ENCODE results near the gene UBTD2.

DNA sequence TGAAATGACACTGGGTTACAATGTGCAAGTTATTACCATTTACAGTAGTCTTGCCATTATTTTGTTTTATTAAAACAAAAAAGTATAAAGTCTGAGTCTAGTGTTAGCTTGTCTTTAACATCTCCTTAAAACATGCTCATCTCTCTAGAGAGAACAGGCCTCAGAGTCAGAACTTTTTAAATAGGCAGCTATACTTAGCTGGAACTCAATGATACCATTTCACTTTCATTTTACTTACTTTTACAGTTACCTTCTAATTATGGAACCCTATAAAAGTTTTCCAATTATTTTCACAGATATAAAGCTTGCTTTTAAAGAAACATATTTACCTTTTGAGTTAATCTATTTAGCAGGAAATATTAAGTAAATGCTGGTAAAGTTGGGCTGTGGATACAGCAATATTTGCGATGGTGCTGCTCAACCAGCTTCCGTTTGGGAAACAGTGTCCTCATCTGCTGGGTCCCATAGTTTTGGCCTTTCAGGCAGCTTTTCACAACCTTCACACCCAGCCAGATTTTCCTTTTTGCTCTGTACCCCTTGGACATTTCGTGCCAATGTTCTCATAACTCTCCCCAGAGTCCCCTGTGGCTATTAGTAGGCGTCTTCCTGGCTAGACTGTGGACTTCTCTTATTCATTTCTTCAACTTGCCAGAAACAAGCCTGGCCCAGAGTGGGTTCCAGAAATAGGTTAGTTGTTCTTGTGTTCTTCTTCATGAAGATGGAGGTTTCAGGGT is 36.3 kb upstream of the UBTD2 start:
- TF ChIP-seq EMX1 (CRISPR knock-in tag; IDR thresholded peaks at IDR 0.05) = no peak
- no peak for TF ChIP-seq ZNF121 (CRISPR knock-in tag; IDR thresholded peaks at IDR 0.05)
- TF ChIP-seq, protein P1, sequence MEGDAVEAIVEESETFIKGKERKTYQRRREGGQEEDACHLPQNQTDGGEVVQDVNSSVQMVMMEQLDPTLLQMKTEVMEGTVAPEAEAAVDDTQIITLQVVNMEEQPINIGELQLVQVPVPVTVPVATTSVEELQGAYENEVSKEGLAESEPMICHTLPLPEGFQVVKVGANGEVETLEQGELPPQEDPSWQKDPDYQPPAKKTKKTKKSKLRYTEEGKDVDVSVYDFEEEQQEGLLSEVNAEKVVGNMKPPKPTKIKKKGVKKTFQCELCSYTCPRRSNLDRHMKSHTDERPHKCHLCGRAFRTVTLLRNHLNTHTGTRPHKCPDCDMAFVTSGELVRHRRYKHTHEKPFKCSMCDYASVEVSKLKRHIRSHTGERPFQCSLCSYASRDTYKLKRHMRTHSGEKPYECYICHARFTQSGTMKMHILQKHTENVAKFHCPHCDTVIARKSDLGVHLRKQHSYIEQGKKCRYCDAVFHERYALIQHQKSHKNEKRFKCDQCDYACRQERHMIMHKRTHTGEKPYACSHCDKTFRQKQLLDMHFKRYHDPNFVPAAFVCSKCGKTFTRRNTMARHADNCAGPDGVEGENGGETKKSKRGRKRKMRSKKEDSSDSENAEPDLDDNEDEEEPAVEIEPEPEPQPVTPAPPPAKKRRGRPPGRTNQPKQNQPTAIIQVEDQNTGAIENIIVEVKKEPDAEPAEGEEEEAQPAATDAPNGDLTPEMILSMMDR (IDR thresholded peaks at IDR 0.05) = no peak
- no peak for TF ChIP-seq ESRRA (CRISPR knock-in tag; IDR thresholded peaks at IDR 0.05; ENCODE audit: borderline replicate concordance)
- TF ChIP-seq FOXK1 (CRISPR knock-in tag; IDR thresholded peaks at IDR 0.05) = no peak
- TF ChIP-seq, protein P2, sequence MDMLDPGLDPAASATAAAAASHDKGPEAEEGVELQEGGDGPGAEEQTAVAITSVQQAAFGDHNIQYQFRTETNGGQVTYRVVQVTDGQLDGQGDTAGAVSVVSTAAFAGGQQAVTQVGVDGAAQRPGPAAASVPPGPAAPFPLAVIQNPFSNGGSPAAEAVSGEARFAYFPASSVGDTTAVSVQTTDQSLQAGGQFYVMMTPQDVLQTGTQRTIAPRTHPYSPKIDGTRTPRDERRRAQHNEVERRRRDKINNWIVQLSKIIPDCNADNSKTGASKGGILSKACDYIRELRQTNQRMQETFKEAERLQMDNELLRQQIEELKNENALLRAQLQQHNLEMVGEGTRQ (CRISPR knock-in tag; IDR thresholded peaks at IDR 0.05) = no peak
- TF ChIP-seq TCF7 (CRISPR knock-in tag; IDR thresholded peaks at IDR 0.05; ENCODE audit: low read depth) = no peak
- no peak for TF ChIP-seq CREB1 (CRISPR knock-in tag; IDR thresholded peaks at IDR 0.05)
- TF ChIP-seq, protein P3, sequence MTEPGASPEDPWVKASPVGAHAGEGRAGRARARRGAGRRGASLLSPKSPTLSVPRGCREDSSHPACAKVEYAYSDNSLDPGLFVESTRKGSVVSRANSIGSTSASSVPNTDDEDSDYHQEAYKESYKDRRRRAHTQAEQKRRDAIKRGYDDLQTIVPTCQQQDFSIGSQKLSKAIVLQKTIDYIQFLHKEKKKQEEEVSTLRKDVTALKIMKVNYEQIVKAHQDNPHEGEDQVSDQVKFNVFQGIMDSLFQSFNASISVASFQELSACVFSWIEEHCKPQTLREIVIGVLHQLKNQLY (CRISPR knock-in tag; IDR thresholded peaks at IDR 0.05) = no peak
- TF ChIP-seq, protein P4, sequence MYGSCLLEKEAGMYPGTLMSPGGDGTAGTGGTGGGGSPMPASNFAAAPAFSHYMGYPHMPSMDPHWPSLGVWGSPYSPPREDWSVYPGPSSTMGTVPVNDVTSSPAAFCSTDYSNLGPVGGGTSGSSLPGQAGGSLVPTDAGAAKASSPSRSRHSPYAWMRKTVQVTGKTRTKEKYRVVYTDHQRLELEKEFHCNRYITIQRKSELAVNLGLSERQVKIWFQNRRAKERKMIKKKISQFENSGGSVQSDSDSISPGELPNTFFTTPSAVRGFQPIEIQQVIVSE (CRISPR knock-in tag; IDR thresholded peaks at IDR 0.05; ENCODE audit: borderline replicate concordance) = no peak
- no peak for TF ChIP-seq ZNF396 (CRISPR knock-in tag; IDR thresholded peaks at IDR 0.05; ENCODE audit: borderline replicate concordance)
- TF ChIP-seq IRF2 (CRISPR knock-in tag; IDR thresholded peaks at IDR 0.05; ENCODE audit: borderline replicate concordance, low read depth) = no peak
- TF ChIP-seq OVOL2 (CRISPR knock-in tag; IDR thresholded peaks at IDR 0.05; ENCODE audit: borderline replicate concordance) = no peak

Data from WTC11 (cell line).